ENCODE results near the gene SELENBP1. TPM values are rescaled to one million over a fixed set of nuclear protein-coding genes. Genes with fewer than 3 reads are reported as not detected.
"Not testable (repeated sequence)": the region's sequence is repeated elsewhere in the genome, so short reads cannot be mapped to it uniquely, and the experiment has no call there.

SELENBP1 gene
- total and polyA plus RNA-seq, 2 experiments from 2014 or later, result 63.9 to 86.4 TPM

GRCh38 chr1:151399324-151400171 lies 27.0 kb upstream of the SELENBP1 start, which contains the start of gene PSMB4:
TSS of gene PSMB4 (plus strand) at chr1:151399573. CDS start at chr1:151399588, 15 bp downstream.
- Histone ChIP-seq H3K4me2 (peak within 1 kb of the TSS; percentile 98), H3K9me2 (replicated peaks; ENCODE audit: insufficient read depth) (no peaks in the 10 kb centered on the region), H2AFZ (peak within 1 kb of the TSS; percentile 44), H3K79me2 (peaks cover 19% of the 10 kb centered on the region), H3K27me3 (no peaks in the 10 kb centered on the region), H3K4me1 (ENCODE audit: insufficient read depth) (peaks cover 10% of the 10 kb centered on the region), H3K36me3 (replicated peaks; ENCODE audit: insufficient read depth, low read depth) (peaks cover 6% of the 10 kb centered on the region), H3K27ac (peak within 1 kb of the TSS; percentile 76), H4K20me1 (ENCODE audit: insufficient read depth, poor library complexity, severe bottlenecking) (no peaks in the 10 kb centered on the region), H3K4me3 (peak within 1 kb of the TSS; percentile 72), H3K9me3 (ENCODE audit: low read depth) (no peaks in the 10 kb centered on the region)
- WGBS (ENCODE audit: low lambda C conversion rate, missing lambda C conversion rate), result under 1% methylated on average over 63 of the region's 63 CpGs
- peak; percentile 42 for TF ChIP-seq CTCF (IDR thresholded peaks at IDR 0.05; ENCODE audit: poor library complexity)
- no peak for TF ChIP-seq EZH2 (IDR thresholded peaks at IDR 0.05; ENCODE audit: borderline replicate concordance)
- TF ChIP-seq EZH2phosphoT487 (IDR thresholded peaks at IDR 0.05; ENCODE audit: low read depth, severe bottlenecking, unreplicated experiment), result no peak
- peak; percentile 91 for DNase-seq (ENCODE audit: low spot score)

- not testable (repeated sequence) for H3K36me3 ChIP-seq (replicated peaks; ENCODE audit: insufficient read depth, low read depth); H2AFZ ChIP-seq; H3K4me3 ChIP-seq; H4K20me1 ChIP-seq (ENCODE audit: insufficient read depth, poor library complexity, severe bottlenecking); H3K9me3 ChIP-seq (ENCODE audit: low read depth); H3K4me1 ChIP-seq (ENCODE audit: insufficient read depth); H3K27me3 ChIP-seq; H3K4me2 ChIP-seq; H3K9me2 ChIP-seq (replicated peaks; ENCODE audit: insufficient read depth); DNase-seq (ENCODE audit: low spot score); H3K27ac ChIP-seq
- H3K79me2 ChIP-seq, result peaks cover 17% of the 10 kb centered on the region
- WGBS (ENCODE audit: low lambda C conversion rate, missing lambda C conversion rate), result 93% methylated on average over 5 of the region's 5 CpGs
These were observed 23.8 kb upstream of the SELENBP1 start for GRCh38 chr1:151396265-151396664.

GRCh38 chr1:151393583-151393982 lies 21.1 kb upstream of the SELENBP1 start:
- H3K4me2 ChIP-seq, result no peak overlapping the region
- DNase-seq (ENCODE audit: low spot score), result no peak
- H3K27me3 ChIP-seq, result no peaks in the 10 kb centered on the region
- H3K4me1 ChIP-seq (ENCODE audit: insufficient read depth), result no peaks in the 10 kb centered on the region
- no peak overlapping the region for H3K27ac ChIP-seq
- H3K9me3 ChIP-seq (ENCODE audit: low read depth), result no peaks in the 10 kb centered on the region
- H3K4me3 ChIP-seq, result no peak overlapping the region
- no peaks in the 10 kb centered on the region for H4K20me1 ChIP-seq (ENCODE audit: insufficient read depth, poor library complexity, severe bottlenecking)
- no peaks in the 10 kb centered on the region for H3K9me2 ChIP-seq (replicated peaks; ENCODE audit: insufficient read depth)
- TF ChIP-seq EZH2phosphoT487 (IDR thresholded peaks at IDR 0.05; ENCODE audit: low read depth, severe bottlenecking, unreplicated experiment) (no peak), EZH2 (IDR thresholded peaks at IDR 0.05; ENCODE audit: borderline replicate concordance) (no peak), CTCF (IDR thresholded peaks at IDR 0.05; ENCODE audit: poor library complexity) (no peak)
- H3K36me3 ChIP-seq (replicated peaks; ENCODE audit: insufficient read depth, low read depth), result no peaks in the 10 kb centered on the region
- no peak overlapping the region for H2AFZ ChIP-seq
- no peaks in the 10 kb centered on the region for H3K79me2 ChIP-seq

GRCh38 chr1:151391079-151391563 lies 18.6 kb upstream of the SELENBP1 start:
- DNase-seq (ENCODE audit: low spot score), result no peak
- H3K9me2 ChIP-seq (replicated peaks; ENCODE audit: insufficient read depth), result no peaks in the 10 kb centered on the region
- no peaks in the 10 kb centered on the region for H3K4me1 ChIP-seq (ENCODE audit: insufficient read depth)
- H3K4me3 ChIP-seq, result no peak overlapping the region
- no peak overlapping the region for H2AFZ ChIP-seq
- no peak overlapping the region for H3K4me2 ChIP-seq
- H3K9me3 ChIP-seq (ENCODE audit: low read depth), result no peaks in the 10 kb centered on the region
- 78% methylated on average over 3 of the region's 3 CpGs for WGBS (ENCODE audit: low lambda C conversion rate, missing lambda C conversion rate)
- TF ChIP-seq EZH2 (IDR thresholded peaks at IDR 0.05; ENCODE audit: borderline replicate concordance), result no peak
- no peak for TF ChIP-seq EZH2phosphoT487 (IDR thresholded peaks at IDR 0.05; ENCODE audit: low read depth, severe bottlenecking, unreplicated experiment)
- no peak for TF ChIP-seq CTCF (IDR thresholded peaks at IDR 0.05; ENCODE audit: poor library complexity)
- H3K27me3 ChIP-seq, result no peaks in the 10 kb centered on the region
- H3K36me3 ChIP-seq (replicated peaks; ENCODE audit: insufficient read depth, low read depth), result no peaks in the 10 kb centered on the region
- no peak overlapping the region for H3K27ac ChIP-seq
- no peaks in the 10 kb centered on the region for H4K20me1 ChIP-seq (ENCODE audit: insufficient read depth, poor library complexity, severe bottlenecking)
- H3K79me2 ChIP-seq, result no peaks in the 10 kb centered on the region

- 93% methylated on average over 22 of the region's 22 CpGs for WGBS (ENCODE audit: low lambda C conversion rate, missing lambda C conversion rate)
- H3K9me3 ChIP-seq (ENCODE audit: low read depth); H3K36me3 ChIP-seq (replicated peaks; ENCODE audit: insufficient read depth, low read depth); H3K9me2 ChIP-seq (replicated peaks; ENCODE audit: insufficient read depth); H3K4me1 ChIP-seq (ENCODE audit: insufficient read depth); H4K20me1 ChIP-seq (ENCODE audit: insufficient read depth, poor library complexity, severe bottlenecking); H3K4me3 ChIP-seq; H3K27me3 ChIP-seq; H3K79me2 ChIP-seq; H3K4me2 ChIP-seq; H2AFZ ChIP-seq; H3K27ac ChIP-seq; DNase-seq (ENCODE audit: low spot score): not testable (repeated sequence)
These were observed 17.9 kb upstream of the SELENBP1 start for GRCh38 chr1:151390221-151391078.

Measured in hepatocyte (in vitro differentiated cells).